Thymus (tissue), 11 donors: ENCODE results near the gene EHD1. TPM values are rescaled to one million over a fixed set of nuclear protein-coding genes. Genes with fewer than 3 reads are reported as not detected.
A peak's percentile ranks its signal among the peaks of the same experiment; 100 is the strongest.

Experiments used
- DNase-seq, 9 donors: peaks; one replicate each; pipeline ENCODE4 v3.0.0-alpha.2; 2013; ENCODE audit warnings: low spot score in 9 of 9, low read depth in 6 of 9, missing footprints in 1 of 9
- H3K27ac ChIP-seq, 2 donors: one replicate each; pipeline ENCODE4 v1.5.1; 2013; ENCODE audit warnings: control low read depth in 1 of 2, low read depth in 1 of 2, low read length in 1 of 2, mild to moderate bottlenecking in 1 of 2, moderate library complexity in 1 of 2
- H3K27me3 ChIP-seq, 2 donors: one replicate each; pipeline ENCODE4 v1.5.1; 2013; ENCODE audit warnings: low read length in 1 of 2; ENCODE audit not compliant: control insufficient read depth in 2 of 2, insufficient read depth in 1 of 2
- H3K36me3 ChIP-seq, 2 donors: one replicate each; pipeline ENCODE4 v1.5.1; 2013; ENCODE audit warnings: low read length in 1 of 2, mild to moderate bottlenecking in 1 of 2, moderate library complexity in 1 of 2; ENCODE audit not compliant: control insufficient read depth in 2 of 2, insufficient read depth in 2 of 2
- H3K4me1 ChIP-seq, 2 donors: one replicate each; pipeline ENCODE4 v1.5.1; 2013; ENCODE audit warnings: low read length in 2 of 2; ENCODE audit not compliant: control insufficient read depth in 2 of 2, insufficient read depth in 2 of 2
- H3K4me3 ChIP-seq, 2 donors: one replicate each; pipeline ENCODE4 v1.5.1; 2013; ENCODE audit warnings: low read length in 2 of 2, control low read depth in 1 of 2, mild to moderate bottlenecking in 1 of 2
- H3K9me3 ChIP-seq, 2 donors: one replicate each; pipeline ENCODE4 v1.5.1; 2013; ENCODE audit warnings: low read length in 1 of 2, mild to moderate bottlenecking in 1 of 2; ENCODE audit not compliant: control insufficient read depth in 2 of 2, insufficient read depth in 1 of 2
- WGBS: extraction: QIAGEN DNeasy Blood & Tissue Kit; methylation state at CpG from one replicate; pipeline ENCODE4 v1.1.7; 2013; 5-methylcytosine and 5-hydroxymethylcytosine counted together
- polyA plus RNA-seq: library from polyadenylated mRNA; stranded (reverse); fragments of 200-250 nt; gene quantifications from one replicate; pipeline ENCODE4 v1.2.3, GENCODE V29; 2013
- total RNA-seq: library from RNA; stranded (reverse); fragments of 120-200 nt; gene quantifications from one replicate; pipeline ENCODE4 v1.2.4, GENCODE V29; 2013
- donor health status: healthy.

The EHD1 gene
- total and polyA plus RNA-seq, 2 donors, result 17.3 to 32.3 TPM

DNA sequence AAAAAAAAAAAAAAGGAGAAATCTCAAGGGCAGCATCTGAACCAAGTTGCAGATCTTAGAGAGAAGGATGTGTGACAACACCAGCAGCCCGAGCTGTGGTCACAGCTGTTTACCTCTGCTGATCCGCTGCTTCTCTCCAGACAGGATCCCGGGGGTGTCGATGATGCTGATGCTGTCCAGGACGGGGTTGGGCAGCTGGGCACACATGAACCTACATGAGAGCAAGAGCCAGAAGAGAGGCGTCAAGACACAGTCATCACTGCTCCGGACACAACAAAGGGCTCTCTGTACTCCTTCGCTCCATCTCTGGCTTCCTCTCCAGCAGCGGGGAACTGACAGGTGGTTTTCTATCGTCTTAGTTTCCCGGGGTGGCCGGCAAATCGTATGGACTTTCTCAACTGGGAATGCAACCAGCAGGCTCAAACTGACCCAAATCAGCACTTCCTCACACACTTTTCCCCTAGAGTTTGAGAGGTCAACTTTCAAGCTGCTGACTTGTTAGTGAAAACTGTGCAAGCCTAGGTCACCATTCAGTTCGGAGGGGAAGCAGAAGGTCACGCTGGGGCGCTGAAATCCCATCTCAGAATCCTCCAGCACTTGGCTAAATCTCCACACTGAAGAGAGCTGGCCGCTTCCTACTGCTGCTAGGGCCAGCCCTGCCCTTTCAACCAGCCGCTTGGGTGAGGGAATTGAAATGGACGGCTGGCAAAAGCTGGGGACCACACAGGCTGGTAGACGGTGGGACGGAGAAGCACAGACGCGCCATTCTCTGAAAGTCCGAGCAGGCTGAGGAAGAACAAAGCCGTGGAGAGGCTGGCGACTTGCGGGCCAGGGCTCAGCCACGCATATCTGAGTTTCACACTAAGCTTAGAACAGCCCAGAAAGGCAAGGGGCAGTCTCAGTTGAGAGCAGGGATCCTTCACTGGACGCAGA, 3.8 kb downstream of the EHD1 start:
- peaks cover 0 to 3% of the 10 kb centered on the region in 2 donors for H3K9me3 ChIP-seq
- no peaks in the 10 kb centered on the region for H3K27me3 ChIP-seq
- WGBS, result 96% methylated on average over 29 of the region's 29 CpGs
- no peak for DNase-seq
- peaks cover 41 to 53% of the 10 kb centered on the region in 2 donors for H3K36me3 ChIP-seq
- no peak overlapping the region for H3K27ac ChIP-seq
- no peak overlapping the region for H3K4me3 ChIP-seq
- H3K4me1 ChIP-seq, result peaks cover 41 to 78% of the 10 kb centered on the region in 2 donors

DNA sequence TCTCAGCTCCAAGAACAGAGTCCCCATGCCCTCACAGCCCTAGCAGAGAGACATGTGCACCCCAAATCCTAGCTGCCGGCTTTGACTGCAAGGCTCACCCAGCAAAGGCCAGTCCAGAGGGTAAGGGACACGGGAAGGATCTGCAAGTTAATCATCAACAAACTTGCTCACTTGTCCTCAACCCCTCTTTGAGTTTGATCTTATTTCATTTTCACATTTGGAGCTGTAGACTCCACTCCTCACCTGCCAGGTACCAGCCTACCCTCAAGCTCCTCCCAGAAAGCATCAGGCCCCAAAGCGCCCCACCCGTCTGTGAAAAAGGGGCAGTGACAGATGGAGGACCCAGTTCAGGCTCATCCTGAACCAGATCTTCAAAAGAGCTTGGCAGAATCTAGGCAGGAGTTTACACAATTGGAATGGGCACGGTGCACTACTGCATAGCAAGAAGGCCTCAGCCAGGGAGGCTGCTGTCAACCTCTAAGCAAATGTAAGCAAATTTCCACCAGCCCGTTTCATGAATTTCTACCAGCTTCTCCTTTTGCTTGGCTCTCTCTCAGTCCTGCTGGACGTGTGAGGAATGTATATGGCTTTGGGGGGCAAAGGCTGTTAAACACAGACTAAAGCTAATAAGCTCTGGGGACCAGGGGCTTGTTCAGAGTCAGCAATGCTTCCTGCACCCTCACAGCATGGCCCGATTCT, 5.5 kb downstream of the EHD1 start:
- no peak for DNase-seq
- no peak overlapping the region for H3K27ac ChIP-seq
- H3K27me3 ChIP-seq, result no peaks in the 10 kb centered on the region
- H3K4me3 ChIP-seq, result no peak overlapping the region
- WGBS, result 96% methylated on average over 8 of the region's 8 CpGs
- H3K36me3 ChIP-seq, result peaks cover 41 to 61% of the 10 kb centered on the region in 2 donors
- H3K9me3 ChIP-seq, result no peaks in the 10 kb centered on the region
- peaks cover 53 to 87% of the 10 kb centered on the region in 2 donors for H3K4me1 ChIP-seq

GRCh38 chr11:64871492-64871891, 6.9 kb downstream of the EHD1 start:
- H3K27ac ChIP-seq, result peak overlapping the region in 1 of 2 donors; percentile 1
- H3K36me3 ChIP-seq, result peaks cover 47 to 64% of the 10 kb centered on the region in 2 donors
- H3K4me3 ChIP-seq, result no peak overlapping the region
- no peaks in the 10 kb centered on the region for H3K27me3 ChIP-seq
- WGBS, result 58% methylated on average over 3 of the region's 3 CpGs
- no peaks in the 10 kb centered on the region for H3K9me3 ChIP-seq
- peaks cover 47 to 79% of the 10 kb centered on the region in 2 donors for H3K4me1 ChIP-seq
- no peak for DNase-seq

DNA sequence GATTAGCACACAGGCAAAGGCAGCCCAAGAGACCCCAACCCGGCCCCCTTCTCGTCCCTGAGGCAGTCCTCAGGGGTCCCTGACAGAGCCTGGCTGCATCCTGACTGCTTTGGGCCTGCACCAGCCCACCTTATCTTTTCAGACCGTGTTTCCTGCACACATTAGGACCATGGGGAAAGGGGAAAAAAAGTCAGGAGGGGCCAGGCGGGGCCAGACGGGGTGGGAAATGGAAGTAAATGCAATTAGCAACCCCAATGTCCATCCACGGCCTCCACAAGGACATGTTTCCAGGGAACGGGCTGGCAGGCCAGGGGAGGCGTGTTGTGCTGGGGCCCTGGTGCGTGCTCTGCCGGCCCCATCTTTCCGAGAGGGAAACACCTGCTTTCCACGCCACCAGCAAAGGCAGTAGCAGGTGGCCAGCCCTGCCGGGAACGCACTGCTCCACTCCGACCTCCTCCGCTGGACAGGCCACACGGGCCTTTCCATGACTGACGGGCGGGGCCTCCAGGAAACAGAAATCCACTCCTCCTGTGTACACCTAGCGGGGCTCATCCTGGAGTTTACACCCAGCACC, 7.4 kb downstream of the EHD1 start:
- Histone ChIP-seq H3K9me3 (no peaks in the 10 kb centered on the region), H3K4me3 (no peak overlapping the region), H3K4me1 (peaks cover 43 to 74% of the 10 kb centered on the region in 2 donors), H3K36me3 (peaks cover 47 to 61% of the 10 kb centered on the region in 2 donors), H3K27ac (peak overlapping the region in 1 of 2 donors; percentile 84), H3K27me3 (no peaks in the 10 kb centered on the region)
- DNase-seq, result no peak
- WGBS, result 84% methylated on average over 20 of the region's 20 CpGs

- H3K4me1 ChIP-seq, result peaks cover 42 to 70% of the 10 kb centered on the region in 2 donors
- 80% methylated on average over 19 of the region's 19 CpGs for WGBS
- DNase-seq, result no peak
- H3K36me3 ChIP-seq, result peaks cover 48 to 55% of the 10 kb centered on the region in 2 donors
- peak overlapping the region; percentile 67 to 84 for H3K27ac ChIP-seq
- H3K9me3 ChIP-seq, result no peaks in the 10 kb centered on the region
- H3K27me3 ChIP-seq, result no peaks in the 10 kb centered on the region
- no peak overlapping the region for H3K4me3 ChIP-seq
Observed at GRCh38 chr11:64870176-64870892, 8.1 kb downstream of the EHD1 start.

DNA sequence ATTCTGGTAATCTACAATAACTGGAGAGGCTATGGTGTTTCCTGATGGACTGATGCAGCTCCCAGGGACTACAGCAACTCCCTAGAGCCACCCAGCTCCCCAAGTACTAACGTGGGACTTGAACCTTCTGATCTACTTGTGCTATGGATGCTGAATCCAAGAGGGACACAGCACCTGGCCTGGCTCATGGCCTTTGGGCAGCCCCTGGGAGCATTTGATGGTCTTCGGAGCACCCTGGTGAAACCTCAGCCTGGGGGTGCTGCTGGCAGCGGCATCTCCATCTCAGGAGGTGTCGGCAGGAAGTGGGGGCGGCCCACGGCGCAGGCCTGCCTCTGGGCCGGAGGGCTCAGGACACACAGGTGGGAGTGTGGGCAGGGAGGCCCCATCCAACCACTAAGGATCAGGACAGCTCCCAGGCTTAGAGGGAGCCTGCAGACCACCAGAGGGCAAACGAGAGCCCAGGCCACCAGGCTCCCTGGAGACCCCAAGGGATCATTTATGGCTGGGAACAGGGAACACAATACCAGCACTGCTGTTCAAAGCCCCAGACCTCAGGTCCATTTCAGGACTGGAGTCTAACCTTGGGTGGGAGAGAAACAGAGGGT, 8.7 kb downstream of the EHD1 start:
- Histone ChIP-seq H3K4me1 (peaks cover 49 to 70% of the 10 kb centered on the region in 2 donors), H3K27me3 (no peaks in the 10 kb centered on the region), H3K9me3 (no peaks in the 10 kb centered on the region), H3K36me3 (peaks cover 44 to 50% of the 10 kb centered on the region in 2 donors), H3K27ac (peak overlapping the region; percentile 67 to 84), H3K4me3 (no peak overlapping the region)
- 47% methylated on average over 9 of the region's 9 CpGs for WGBS
- no peak for DNase-seq

- Histone ChIP-seq H3K36me3 (peaks cover 38 to 45% of the 10 kb centered on the region in 2 donors), H3K27ac (peak overlapping the region; percentile 67 to 84), H3K4me1 (peaks cover 52 to 73% of the 10 kb centered on the region in 2 donors), H3K9me3 (no peaks in the 10 kb centered on the region), H3K4me3 (no peak overlapping the region), H3K27me3 (no peaks in the 10 kb centered on the region)
- WGBS, result 31% methylated on average over 21 of the region's 21 CpGs
- peak in 1 of 9 donors; percentile 78 for DNase-seq
Observed at GRCh38 chr11:64868904-64869570, 9.4 kb downstream of the EHD1 start.
